H1 (cell line): ENCODE results near the gene GP9.

Experiments used
- EP300 ChIP-seq, 2 experiments: IDR thresholded peaks; 1 replicate in 1 of 2; 2 replicates in 1 of 2; pipeline ENCODE4 v1.6.1; 2011 to 2012; ENCODE audit warnings: low read depth in 2 of 2, low read length in 2 of 2, mild to moderate bottlenecking in 2 of 2, borderline replicate concordance in 1 of 2, inconsistent platforms in 1 of 2, moderate library complexity in 1 of 2
- GABPA ChIP-seq: IDR thresholded peaks from 2 replicates; pipeline ENCODE4 v1.6.1; 2011; ENCODE audit warnings: mild to moderate bottlenecking, low read length, moderate library complexity, borderline replicate concordance; ENCODE audit not compliant: insufficient read depth
- POLR2AphosphoS5 ChIP-seq: IDR thresholded peaks from 2 replicates; pipeline ENCODE4 v1.6.1; 2011; ENCODE audit warnings: low read depth, low read length
- RFX5 ChIP-seq: IDR thresholded peaks from 2 replicates; pipeline ENCODE4 v1.6.1; 2011; ENCODE audit warnings: low read depth, low read length, improper control_type of control experiment, borderline replicate concordance
- SP2 ChIP-seq: IDR thresholded peaks from 2 replicates; pipeline ENCODE4 v1.6.1; 2012; ENCODE audit warnings: mild to moderate bottlenecking, low read length, inconsistent platforms
- TF ChIP-seq, protein P1 (sequence below), 3 experiments: IDR thresholded peaks; 1 replicate in 2 of 3; 2 replicates in 1 of 3; pipeline versions ENCODE4 v1.5.1 to v1.6.1; 2011; ENCODE audit warnings: low read length in 3 of 3, mild to moderate bottlenecking in 3 of 3, inconsistent platforms in 2 of 3, low read depth in 1 of 3, moderate library complexity in 1 of 3; ENCODE audit not compliant: insufficient read depth in 1 of 3; ENCODE audit errors: control extremely low read depth in 1 of 3

DNA sequence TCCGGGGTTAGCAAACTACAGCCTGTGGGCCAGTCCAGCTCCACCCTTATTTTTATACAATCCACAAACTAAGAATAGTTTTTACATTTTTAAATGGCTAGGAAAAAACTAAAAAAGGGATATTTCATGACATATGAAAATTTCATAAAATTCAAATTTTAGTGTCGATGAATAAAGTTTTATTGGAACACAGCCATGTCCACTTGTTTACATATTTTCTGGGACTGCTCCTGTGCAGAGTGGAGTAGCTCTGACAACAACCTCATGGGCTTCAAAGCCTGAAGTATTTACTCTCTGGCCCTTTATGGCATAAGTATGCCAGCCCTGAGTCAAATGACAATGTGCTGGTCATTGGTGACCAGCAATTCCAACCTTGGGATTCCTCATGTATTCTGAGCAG is 42.3 kb upstream of the GP9 start:
- TF ChIP-seq GABPA (no peak), POLR2AphosphoS5 (no peak), EP300 (IDR thresholded peaks at IDR 0.05; ENCODE audit: borderline replicate concordance in 1 of 2, low read depth in 2 of 2, low read length in 2 of 2) (no peak), RFX5 (no peak), SP2 (no peak)
- TF ChIP-seq, protein P1, sequence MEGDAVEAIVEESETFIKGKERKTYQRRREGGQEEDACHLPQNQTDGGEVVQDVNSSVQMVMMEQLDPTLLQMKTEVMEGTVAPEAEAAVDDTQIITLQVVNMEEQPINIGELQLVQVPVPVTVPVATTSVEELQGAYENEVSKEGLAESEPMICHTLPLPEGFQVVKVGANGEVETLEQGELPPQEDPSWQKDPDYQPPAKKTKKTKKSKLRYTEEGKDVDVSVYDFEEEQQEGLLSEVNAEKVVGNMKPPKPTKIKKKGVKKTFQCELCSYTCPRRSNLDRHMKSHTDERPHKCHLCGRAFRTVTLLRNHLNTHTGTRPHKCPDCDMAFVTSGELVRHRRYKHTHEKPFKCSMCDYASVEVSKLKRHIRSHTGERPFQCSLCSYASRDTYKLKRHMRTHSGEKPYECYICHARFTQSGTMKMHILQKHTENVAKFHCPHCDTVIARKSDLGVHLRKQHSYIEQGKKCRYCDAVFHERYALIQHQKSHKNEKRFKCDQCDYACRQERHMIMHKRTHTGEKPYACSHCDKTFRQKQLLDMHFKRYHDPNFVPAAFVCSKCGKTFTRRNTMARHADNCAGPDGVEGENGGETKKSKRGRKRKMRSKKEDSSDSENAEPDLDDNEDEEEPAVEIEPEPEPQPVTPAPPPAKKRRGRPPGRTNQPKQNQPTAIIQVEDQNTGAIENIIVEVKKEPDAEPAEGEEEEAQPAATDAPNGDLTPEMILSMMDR (IDR thresholded peaks at IDR 0.05; ENCODE audit: control extremely low read depth in 1 of 3, insufficient read depth in 1 of 3, low read depth in 1 of 3, low read length in 3 of 3), result no peak
